Natural killer cell (primary cell): ENCODE measurements around the gene ZEB1. TPM values are rescaled to one million over a fixed set of nuclear protein-coding genes. Genes with fewer than 3 reads are reported as not detected.
"Not testable (repeated sequence)": the region's sequence is repeated elsewhere in the genome, so short reads cannot be mapped to it uniquely, and the experiment has no call there.

Source experiments
- ATAC-seq, 3 donors: fragments of 150-1000 bp in 2 of 3; fragments of 200-7000 bp in 1 of 3; cut with Tn5 transposase; 1 replicate in 1 of 3; 2 replicates in 2 of 3; pipeline ENCODE4 v1.10.0; 2021; ENCODE audit warnings: mild to moderate bottlenecking in 2 of 3, moderate library complexity in 2 of 3
- DNase-seq, 2 donors: peaks; one replicate each; pipeline versions ENCODE4 v3.0.0 to v3.0.0-alpha.2; 2013 to 2021; ENCODE audit warnings: mixed read lengths in 1 of 2
- H3K27ac ChIP-seq: one replicate; pipeline ENCODE4 v1.5.1; 2013; ENCODE audit warnings: mild to moderate bottlenecking, low read length
- H3K27me3 ChIP-seq: one replicate; pipeline ENCODE4 v1.6.1; 2013; ENCODE audit warnings: low read length; ENCODE audit not compliant: control insufficient read depth, insufficient read depth
- H3K36me3 ChIP-seq: one replicate; pipeline ENCODE4 v1.6.1; 2013; ENCODE audit warnings: low read length; ENCODE audit not compliant: control insufficient read depth, insufficient read depth
- H3K4me1 ChIP-seq: one replicate; pipeline ENCODE4 v1.6.1; 2013; ENCODE audit warnings: low read length; ENCODE audit not compliant: control insufficient read depth, insufficient read depth
- H3K4me3 ChIP-seq: one replicate; pipeline ENCODE4 v1.5.1; 2013; ENCODE audit warnings: low read length
- H3K9me3 ChIP-seq: one replicate; pipeline ENCODE4 v1.6.1; 2013; ENCODE audit warnings: low read length; ENCODE audit not compliant: control insufficient read depth, insufficient read depth
- H3K27ac Mint-ChIP-seq, 2 donors: one replicate each; pipeline ENCODE4 v1.8.0; 2022; ENCODE audit warnings: mild to moderate bottlenecking in 2 of 2, mixed read lengths in 2 of 2, moderate library complexity in 1 of 2
- H3K27me3 Mint-ChIP-seq, 2 donors: one replicate each; pipeline ENCODE4 v1.8.0; 2022; ENCODE audit warnings: low read depth in 2 of 2, mixed read lengths in 2 of 2
- H3K36me3 Mint-ChIP-seq: one replicate; pipeline ENCODE4 v1.8.0; 2022; ENCODE audit warnings: mixed read lengths
- H3K4me1 Mint-ChIP-seq, 2 donors: one replicate each; pipeline ENCODE4 v1.8.0; 2022; ENCODE audit warnings: mixed read lengths in 2 of 2
- H3K4me3 Mint-ChIP-seq: one replicate; pipeline ENCODE4 v1.8.0; 2022; ENCODE audit warnings: mild to moderate bottlenecking, moderate library complexity, mixed read lengths
- H3K9me3 Mint-ChIP-seq, 2 donors: one replicate each; pipeline ENCODE4 v1.8.0; 2022; ENCODE audit warnings: mixed read lengths in 2 of 2
- WGBS: methylation state at CpG from one replicate; pipeline ENCODE4 v1.1.7; 2013; ENCODE audit warnings: missing lambda C conversion rate; ENCODE audit not compliant: insufficient coverage; 5-methylcytosine and 5-hydroxymethylcytosine counted together
- intact Hi-C: fragments of 100-400 bp; cut with micrococcal nuclease; formaldehyde crosslinking; loops from one replicate; pipeline ENCODE4 v1.14.2; 2022
- total RNA-seq, 4 donors: library from RNA; stranded (reverse); fragments of 120-200 nt in 1 of 4; gene quantifications; one replicate each; pipeline versions ENCODE4 v1.2.3 to v1.2.4, GENCODE V29; 2013 to 2022
- TF ChIP-seq, protein P1 (sequence below): fragments of 200-600 bp; IDR thresholded peaks from one replicate; pipeline ENCODE4 v1.8.0; 2022; ENCODE audit warnings: antibody characterized with exemption

The ZEB1 gene
- total RNA-seq, 3 donors from 2014 or later (not counting 1 experiment from before 2014, with no cell fraction given) = 29.3 to 30.6 (median 29.7) TPM

- intact Hi-C loops = no loop called here
- 93% methylated on average over 3 of the region's 3 CpGs for WGBS
- H3K27me3 Mint-ChIP-seq = peaks cover 2 to 34% of the 10 kb centered on the region in 2 donors
These were observed 217.3 kb downstream of the ZEB1 start for GRCh38 chr10:31536302-31536701.

GRCh38 chr10:31549896-31550295 lies 230.9 kb downstream of the ZEB1 start:
- TF ChIP-seq, protein P1, sequence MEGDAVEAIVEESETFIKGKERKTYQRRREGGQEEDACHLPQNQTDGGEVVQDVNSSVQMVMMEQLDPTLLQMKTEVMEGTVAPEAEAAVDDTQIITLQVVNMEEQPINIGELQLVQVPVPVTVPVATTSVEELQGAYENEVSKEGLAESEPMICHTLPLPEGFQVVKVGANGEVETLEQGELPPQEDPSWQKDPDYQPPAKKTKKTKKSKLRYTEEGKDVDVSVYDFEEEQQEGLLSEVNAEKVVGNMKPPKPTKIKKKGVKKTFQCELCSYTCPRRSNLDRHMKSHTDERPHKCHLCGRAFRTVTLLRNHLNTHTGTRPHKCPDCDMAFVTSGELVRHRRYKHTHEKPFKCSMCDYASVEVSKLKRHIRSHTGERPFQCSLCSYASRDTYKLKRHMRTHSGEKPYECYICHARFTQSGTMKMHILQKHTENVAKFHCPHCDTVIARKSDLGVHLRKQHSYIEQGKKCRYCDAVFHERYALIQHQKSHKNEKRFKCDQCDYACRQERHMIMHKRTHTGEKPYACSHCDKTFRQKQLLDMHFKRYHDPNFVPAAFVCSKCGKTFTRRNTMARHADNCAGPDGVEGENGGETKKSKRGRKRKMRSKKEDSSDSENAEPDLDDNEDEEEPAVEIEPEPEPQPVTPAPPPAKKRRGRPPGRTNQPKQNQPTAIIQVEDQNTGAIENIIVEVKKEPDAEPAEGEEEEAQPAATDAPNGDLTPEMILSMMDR = no peak
- Histone ChIP-seq H3K4me1 (no peaks in the 10 kb centered on the region), H3K4me3 (no peak overlapping the region), H3K36me3 (no peaks in the 10 kb centered on the region), H3K27ac (no peak overlapping the region), H3K9me3 (no peaks in the 10 kb centered on the region), H3K27me3 (no peaks in the 10 kb centered on the region)
- no peaks in the 10 kb centered on the region for H3K27me3 Mint-ChIP-seq
- no peak overlapping the region for H3K27ac Mint-ChIP-seq
- no peaks in the 10 kb centered on the region for H3K9me3 Mint-ChIP-seq
- no peak for DNase-seq
- WGBS = 94% methylated on average over 2 of the region's 2 CpGs
- no peak for ATAC-seq
- intact Hi-C loops = no loop called here
- H3K4me1 Mint-ChIP-seq = no peaks in the 10 kb centered on the region
- H3K4me3 Mint-ChIP-seq = no peak overlapping the region
- no peaks in the 10 kb centered on the region for H3K36me3 Mint-ChIP-seq

More at GRCh38 chr10:31536302-31536701, 217.3 kb downstream of the ZEB1 start:
- H3K4me3 Mint-ChIP-seq = no peak overlapping the region
- no peak overlapping the region for H3K27ac Mint-ChIP-seq
- no peaks in the 10 kb centered on the region for H3K9me3 Mint-ChIP-seq
- TF ChIP-seq, protein P1 = no peak
- Histone ChIP-seq H3K9me3 (no peaks in the 10 kb centered on the region), H3K36me3 (no peaks in the 10 kb centered on the region), H3K4me3 (no peak overlapping the region), H3K27ac (no peak overlapping the region), H3K27me3 (no peaks in the 10 kb centered on the region), H3K4me1 (no peaks in the 10 kb centered on the region)
- no peaks in the 10 kb centered on the region for H3K4me1 Mint-ChIP-seq
- DNase-seq (no peak), ATAC-seq (no peak)
- no peaks in the 10 kb centered on the region for H3K36me3 Mint-ChIP-seq

- Mint-ChIP-seq H3K27ac (no peak overlapping the region), H3K4me1 (no peaks in the 10 kb centered on the region), H3K27me3 (peaks cover 0 to 16% of the 10 kb centered on the region in 2 donors), H3K4me3 (no peak overlapping the region), H3K9me3 (peaks cover 10 to 18% of the 10 kb centered on the region in 2 donors), H3K36me3 (peaks cover 21% of the 10 kb centered on the region)
- H3K27me3 ChIP-seq = no peaks in the 10 kb centered on the region
- 90% methylated on average over 2 of the region's 2 CpGs for WGBS
- ATAC-seq = no peak
- H3K4me3 ChIP-seq = no peak overlapping the region
- no peaks in the 10 kb centered on the region for H3K36me3 ChIP-seq
- TF ChIP-seq, protein P1 = no peak
- no peak overlapping the region for H3K27ac ChIP-seq
- H3K4me1 ChIP-seq = no peaks in the 10 kb centered on the region
- H3K9me3 ChIP-seq = peaks cover 9% of the 10 kb centered on the region
- DNase-seq = no peak
- intact Hi-C loops = no loop called here
These were observed 235.5 kb downstream of the ZEB1 start for GRCh38 chr10:31554556-31554955.

- DNase-seq = no peak
- no peak for ATAC-seq
- H3K27ac Mint-ChIP-seq = no peak overlapping the region
- H3K36me3 ChIP-seq = no peaks in the 10 kb centered on the region
- H3K27ac ChIP-seq = no peak overlapping the region
- WGBS = no CpG with 5 or more reads among the region's 1 CpG
- H3K36me3 Mint-ChIP-seq = peaks cover 21% of the 10 kb centered on the region
- no peaks in the 10 kb centered on the region for H3K4me1 Mint-ChIP-seq
- no peaks in the 10 kb centered on the region for H3K4me1 ChIP-seq
- H3K9me3 Mint-ChIP-seq = peaks cover 10 to 21% of the 10 kb centered on the region in 2 donors
- H3K27me3 ChIP-seq = no peaks in the 10 kb centered on the region
- TF ChIP-seq, protein P1 = no peak
- no peak overlapping the region for H3K4me3 Mint-ChIP-seq
- intact Hi-C loops = no loop called here
- H3K27me3 Mint-ChIP-seq = peaks cover 0 to 25% of the 10 kb centered on the region in 2 donors
- H3K9me3 ChIP-seq = peaks cover 9% of the 10 kb centered on the region
- H3K4me3 ChIP-seq = no peak overlapping the region
These were observed 238.8 kb downstream of the ZEB1 start for GRCh38 chr10:31557854-31558253.

DNA sequence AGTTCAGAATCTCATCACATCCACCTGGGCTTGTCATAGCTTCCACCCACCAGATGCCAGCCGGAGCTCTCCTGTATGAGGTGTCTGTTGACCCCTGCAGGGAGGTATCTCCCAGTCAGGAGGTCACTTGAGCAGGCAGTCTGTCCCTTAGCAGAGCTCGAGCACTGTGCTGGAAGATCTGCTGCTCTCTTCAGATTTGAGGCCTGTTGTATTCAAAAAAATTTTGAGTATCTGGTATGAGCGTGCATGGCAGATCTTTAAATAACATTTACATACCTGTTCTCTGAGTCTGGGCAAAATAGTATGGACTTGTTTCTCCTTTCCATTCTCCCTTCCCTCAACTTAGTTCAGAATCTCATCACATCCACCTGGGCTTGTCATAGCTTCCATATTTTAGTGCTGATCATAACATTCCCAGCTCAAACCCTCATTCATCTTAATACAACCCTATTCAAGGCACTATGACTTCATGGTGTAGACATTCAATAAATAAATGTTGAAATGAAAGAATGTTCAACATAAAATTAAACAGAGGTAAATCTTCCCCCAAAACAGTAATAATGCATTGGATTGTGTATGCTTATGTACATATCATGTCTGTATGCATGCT lies 249.3 kb downstream of the ZEB1 start:
- intact Hi-C loops, H3K27ac ChIP-seq, H3K4me3 Mint-ChIP-seq, H3K27ac Mint-ChIP-seq, DNase-seq, H3K36me3 Mint-ChIP-seq, H3K27me3 Mint-ChIP-seq, ATAC-seq, H3K36me3 ChIP-seq, H3K4me1 ChIP-seq, H3K4me3 ChIP-seq, H3K4me1 Mint-ChIP-seq, H3K9me3 ChIP-seq, H3K27me3 ChIP-seq: not testable (repeated sequence)
- WGBS = 82% methylated on average over 3 of the region's 3 CpGs
- H3K9me3 Mint-ChIP-seq = peaks cover 4 to 11% of the 10 kb centered on the region in 2 donors
